C4-2B (cell line): ENCODE measurements around the gene EPHB3.

Source experiments
- ZFX ChIP-seq: fragments of 450-650 bp; IDR thresholded peaks from 2 replicates; pipeline ENCODE4 v1.6.1; 2017
- TF ChIP-seq, protein P1 (sequence below): fragments of 450-650 bp; conservative IDR thresholded peaks from 2 replicates; pipeline ENCODE4 v1.5.1; 2017; ENCODE audit warnings: mild to moderate bottlenecking

DNA sequence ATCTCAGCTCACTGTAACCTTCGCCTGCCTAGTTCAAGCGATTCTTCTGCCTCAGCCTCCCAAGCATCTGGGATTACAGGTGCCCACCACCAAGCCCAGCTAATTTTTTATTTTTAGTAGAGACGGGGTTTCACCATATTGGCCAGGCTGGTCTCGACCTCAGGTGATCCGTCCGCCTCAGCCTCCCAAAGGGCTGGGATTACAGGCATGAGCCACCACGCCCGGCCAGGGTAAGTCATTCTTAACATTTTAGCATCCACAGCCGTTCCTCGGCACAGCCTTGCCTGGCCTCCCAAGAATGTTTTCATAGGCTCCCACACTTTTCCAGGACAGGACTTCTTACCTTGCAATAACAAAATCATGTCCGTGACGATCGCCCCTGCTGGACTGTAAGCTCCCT lies 8.7 kb upstream of the EPHB3 start:
- TF ChIP-seq, protein P1, sequence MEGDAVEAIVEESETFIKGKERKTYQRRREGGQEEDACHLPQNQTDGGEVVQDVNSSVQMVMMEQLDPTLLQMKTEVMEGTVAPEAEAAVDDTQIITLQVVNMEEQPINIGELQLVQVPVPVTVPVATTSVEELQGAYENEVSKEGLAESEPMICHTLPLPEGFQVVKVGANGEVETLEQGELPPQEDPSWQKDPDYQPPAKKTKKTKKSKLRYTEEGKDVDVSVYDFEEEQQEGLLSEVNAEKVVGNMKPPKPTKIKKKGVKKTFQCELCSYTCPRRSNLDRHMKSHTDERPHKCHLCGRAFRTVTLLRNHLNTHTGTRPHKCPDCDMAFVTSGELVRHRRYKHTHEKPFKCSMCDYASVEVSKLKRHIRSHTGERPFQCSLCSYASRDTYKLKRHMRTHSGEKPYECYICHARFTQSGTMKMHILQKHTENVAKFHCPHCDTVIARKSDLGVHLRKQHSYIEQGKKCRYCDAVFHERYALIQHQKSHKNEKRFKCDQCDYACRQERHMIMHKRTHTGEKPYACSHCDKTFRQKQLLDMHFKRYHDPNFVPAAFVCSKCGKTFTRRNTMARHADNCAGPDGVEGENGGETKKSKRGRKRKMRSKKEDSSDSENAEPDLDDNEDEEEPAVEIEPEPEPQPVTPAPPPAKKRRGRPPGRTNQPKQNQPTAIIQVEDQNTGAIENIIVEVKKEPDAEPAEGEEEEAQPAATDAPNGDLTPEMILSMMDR, result no peak
- no peak for TF ChIP-seq ZFX
